Measurements from ENCODE around the gene CCND3. TPM values are rescaled to one million over a fixed set of nuclear protein-coding genes. Genes with fewer than 3 reads are reported as not detected.

CCND3 gene
- total and polyA plus RNA-seq, 2 of the 13 experiments (the other 11 are each of a cell fraction or from before 2014, with no cell fraction given): 4.3 to 7.2 TPM

GRCh38 chr6:41936073-41936837 lies 5.4 kb downstream of the CCND3 start (continued):
- TF ChIP-seq TOPORS (CRISPR knock-in tag; IDR thresholded peaks at IDR 0.05) (no peak), ZNF446 (CRISPR knock-in tag; IDR thresholded peaks at IDR 0.05) (no peak), ELF4 (CRISPR knock-in tag; IDR thresholded peaks at IDR 0.05; ENCODE audit: borderline replicate concordance) (no peak), PHF20 (CRISPR knock-in tag; IDR thresholded peaks at IDR 0.05) (no peak), RXRB (CRISPR knock-in tag; IDR thresholded peaks at IDR 0.05; ENCODE audit: borderline replicate concordance) (no peak), EEA1 (CRISPR knock-in tag; IDR thresholded peaks at IDR 0.05; ENCODE audit: borderline replicate concordance) (no peak), ZNF501 (CRISPR knock-in tag; IDR thresholded peaks at IDR 0.05) (no peak), ZNF280B (CRISPR knock-in tag; IDR thresholded peaks at IDR 0.05; ENCODE audit: borderline replicate concordance) (no peak), FOXA3 (CRISPR knock-in tag; IDR thresholded peaks at IDR 0.05) (no peak), THYN1 (CRISPR knock-in tag; IDR thresholded peaks at IDR 0.05; ENCODE audit: borderline replicate concordance, low read depth) (no peak), MAFK (conservative IDR thresholded peaks at IDR 0.05 in 1 of 2, IDR thresholded peaks at IDR 0.05 in 1 of 2; ENCODE audit: low read length in 2 of 2) (no peak), CEBPZ (IDR thresholded peaks at IDR 0.05; ENCODE audit: low read length) (no peak), ZMYM3 (CRISPR knock-in tag; IDR thresholded peaks at IDR 0.05) (no peak; the same call in 1 of the 2 replicates), ZSCAN31 (CRISPR knock-in tag; IDR thresholded peaks at IDR 0.05; ENCODE audit: low read depth) (no peak), SOX13 (IDR thresholded peaks at IDR 0.05) (no peak), SOX13 (CRISPR knock-in tag; conservative IDR thresholded peaks at IDR 0.05 in 1 of 2, IDR thresholded peaks at IDR 0.05 in 1 of 2) (no peak), PRPF4 (IDR thresholded peaks at IDR 0.05; ENCODE audit: low read depth, low read length, poor library complexity, severe bottlenecking) (no peak), REL (CRISPR knock-in tag; conservative IDR thresholded peaks at IDR 0.05) (no peak), ATAD3A (CRISPR knock-in tag; IDR thresholded peaks at IDR 0.05) (no peak), MYC (CRISPR knock-in tag; IDR thresholded peaks at IDR 0.05; ENCODE audit: borderline replicate concordance) (no peak), BORCS8-MEF2B (CRISPR knock-in tag; IDR thresholded peaks at IDR 0.05) (no peak), ZFP1 (CRISPR knock-in tag; IDR thresholded peaks at IDR 0.05) (no peak), ZNF777 (CRISPR knock-in tag; IDR thresholded peaks at IDR 0.05) (no peak)
- TF ChIP-seq, protein P1, sequence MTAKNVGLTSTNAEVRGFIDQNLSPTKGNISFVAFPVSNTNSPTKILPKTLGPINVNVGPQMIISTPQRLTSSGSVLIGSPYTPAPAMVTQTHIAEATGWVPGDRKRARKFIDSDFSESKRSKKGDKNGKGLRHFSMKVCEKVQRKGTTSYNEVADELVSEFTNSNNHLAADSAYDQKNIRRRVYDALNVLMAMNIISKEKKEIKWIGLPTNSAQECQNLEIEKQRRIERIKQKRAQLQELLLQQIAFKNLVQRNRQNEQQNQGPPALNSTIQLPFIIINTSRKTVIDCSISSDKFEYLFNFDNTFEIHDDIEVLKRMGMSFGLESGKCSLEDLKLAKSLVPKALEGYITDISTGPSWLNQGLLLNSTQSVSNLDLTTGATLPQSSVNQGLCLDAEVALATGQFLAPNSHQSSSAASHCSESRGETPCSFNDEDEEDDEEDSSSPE (CRISPR knock-in tag; IDR thresholded peaks at IDR 0.05): no peak
- TF ChIP-seq, protein P2, sequence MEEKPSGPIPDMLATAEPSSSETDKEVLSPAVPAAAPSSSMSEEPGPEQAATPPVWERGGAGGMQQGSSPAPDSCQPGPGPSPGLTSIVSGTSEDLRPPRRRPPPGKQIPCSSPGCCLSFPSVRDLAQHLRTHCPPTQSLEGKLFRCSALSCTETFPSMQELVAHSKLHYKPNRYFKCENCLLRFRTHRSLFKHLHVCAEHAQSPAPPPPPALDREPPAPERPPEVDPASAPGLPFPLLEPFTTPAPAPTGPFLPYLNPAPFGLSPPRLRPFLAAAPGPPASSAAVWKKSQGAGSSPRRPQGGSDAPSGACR (CRISPR knock-in tag; IDR thresholded peaks at IDR 0.05): no peak
